MM.1S (cell line): Measurements from ENCODE around the gene RPSA.
A peak's percentile ranks its signal among the peaks of the same experiment; 100 is the strongest.

Experiments used
- DNase-seq: peaks from one replicate; pipeline ENCODE4 v3.0.0-alpha.2; 2015
- H2AFZ ChIP-seq: fragments of 300-600 bp; sonication (generic); 2 replicates; pipeline ENCODE4 v1.6.0; 2016; ENCODE audit warnings: antibody characterized with exemption, low read length
- H3F3A ChIP-seq: fragments of 300-600 bp; sonication (generic); 2 replicates; pipeline ENCODE4 v1.6.1; 2016; ENCODE audit warnings: mild to moderate bottlenecking, antibody characterized with exemption, low read length, moderate library complexity, mixed read lengths; ENCODE audit not compliant: insufficient read depth
- H3K27ac ChIP-seq: fragments of 300-600 bp; sonication (generic); 2 replicates; pipeline ENCODE4 v1.5.1; 2016; ENCODE audit warnings: mild to moderate bottlenecking, low read length
- H3K27me3 ChIP-seq: fragments of 300-600 bp; sonication (generic); replicated peaks from 2 replicates; pipeline ENCODE4 v1.6.0; 2016; ENCODE audit warnings: low read length; ENCODE audit not compliant: insufficient read depth
- H3K36me3 ChIP-seq: fragments of 300-600 bp; sonication (generic); replicated peaks from 2 replicates; pipeline ENCODE4 v1.6.1; 2016; ENCODE audit warnings: mild to moderate bottlenecking, low read length, mixed read lengths; ENCODE audit not compliant: insufficient read depth
- H3K4me1 ChIP-seq: fragments of 300-600 bp; sonication (generic); 2 replicates; pipeline ENCODE4 v1.6.1; 2016; ENCODE audit warnings: low read length, mixed read lengths
- H3K4me2 ChIP-seq: fragments of 300-600 bp; sonication (generic); 2 replicates; pipeline ENCODE4 v1.6.0; 2016; ENCODE audit warnings: low read depth, low read length
- H3K4me3 ChIP-seq: fragments of 300-600 bp; sonication (generic); 2 replicates; pipeline ENCODE4 v1.5.1; 2016; ENCODE audit warnings: low read length, mixed read lengths
- H3K79me2 ChIP-seq: fragments of 300-600 bp; sonication (generic); 2 replicates; pipeline ENCODE4 v1.6.1; 2016; ENCODE audit warnings: mixed run types, low read length, mixed read lengths
- H3K9ac ChIP-seq: fragments of 300-600 bp; sonication (generic); 2 replicates; pipeline ENCODE4 v1.6.1; 2016; ENCODE audit warnings: low read length, mixed read lengths
- H3K9me2 ChIP-seq: fragments of 300-600 bp; sonication (generic); replicated peaks from 2 replicates; pipeline ENCODE4 v1.6.1; 2016; ENCODE audit warnings: mild to moderate bottlenecking, low read length, mixed read lengths; ENCODE audit not compliant: insufficient read depth
- H3K9me3 ChIP-seq: fragments of 300-600 bp; sonication (generic); replicated peaks from 2 replicates; pipeline ENCODE4 v1.6.1; 2016; ENCODE audit warnings: mild to moderate bottlenecking, low read length, mixed read lengths; ENCODE audit not compliant: insufficient read depth
- H4K20me1 ChIP-seq: fragments of 300-600 bp; sonication (generic); 2 replicates; pipeline ENCODE4 v1.6.1; 2016; ENCODE audit warnings: mild to moderate bottlenecking, low read length, moderate library complexity, mixed read lengths; ENCODE audit not compliant: insufficient read depth
- CTCF ChIP-seq: fragments of 300-600 bp; sonication (generic); IDR thresholded peaks from 2 replicates; pipeline ENCODE4 v1.5.1; 2016; ENCODE audit warnings: antibody characterized with exemption, low read length, mixed read lengths
- EZH2 ChIP-seq: fragments of 300-600 bp; sonication (generic); optimal IDR thresholded peaks from 2 replicates; pipeline ENCODE3; 2017; ENCODE audit warnings: low read depth, mild to moderate bottlenecking, antibody characterized with exemption, low read length, mixed read lengths
- EZH2phosphoT487 ChIP-seq: fragments of 300-600 bp; sonication (generic); IDR thresholded peaks from 2 replicates; pipeline ENCODE4 v1.6.1; 2018; ENCODE audit warnings: antibody characterized with exemption, low read length

Gene RPSA

GRCh38 chr3:39386318-39386717 is 20.2 kb upstream of the RPSA start:
- Histone ChIP-seq H3K4me3 (no peak overlapping the region), H3K9me3 (no peaks in the 10 kb centered on the region), H4K20me1 (peaks cover 20% of the 10 kb centered on the region)

GRCh38 chr3:39387411-39387975 is 19.0 kb upstream of the RPSA start:
- H2AFZ ChIP-seq, result no peak overlapping the region
- no peak overlapping the region for H3K9ac ChIP-seq
- peaks cover 42% of the 10 kb centered on the region for H3K4me1 ChIP-seq
- H3K4me2 ChIP-seq, result peak overlapping the region; percentile 54
- H4K20me1 ChIP-seq, result peaks cover 20% of the 10 kb centered on the region
- H3K4me3 ChIP-seq, result no peak overlapping the region
- no peaks in the 10 kb centered on the region for H3K9me2 ChIP-seq
- H3K27ac ChIP-seq, result no peak overlapping the region
- peaks cover 22% of the 10 kb centered on the region for H3K36me3 ChIP-seq
- no peaks in the 10 kb centered on the region for H3K27me3 ChIP-seq
- H3K9me3 ChIP-seq, result no peaks in the 10 kb centered on the region
- no peak for TF ChIP-seq CTCF
- TF ChIP-seq EZH2, result no peak
- TF ChIP-seq EZH2phosphoT487, result no peak
- no peak for DNase-seq
- peaks cover 33% of the 10 kb centered on the region for H3F3A ChIP-seq
- peaks cover 77% of the 10 kb centered on the region for H3K79me2 ChIP-seq

More at GRCh38 chr3:39386318-39386717, 20.2 kb upstream of the RPSA start:
- Histone ChIP-seq H3K27ac (no peak overlapping the region), H3K4me1 (peaks cover 44% of the 10 kb centered on the region), H3K27me3 (no peaks in the 10 kb centered on the region), H3F3A (peaks cover 33% of the 10 kb centered on the region), H3K79me2 (peaks cover 71% of the 10 kb centered on the region), H3K9ac (no peak overlapping the region), H3K9me2 (no peaks in the 10 kb centered on the region), H3K4me2 (no peak overlapping the region), H3K36me3 (peaks cover 15% of the 10 kb centered on the region), H2AFZ (no peak overlapping the region)
- no peak for TF ChIP-seq EZH2
- no peak for TF ChIP-seq CTCF
- TF ChIP-seq EZH2phosphoT487, result no peak
- DNase-seq, result no peak

GRCh38 chr3:39388153-39388552 is 18.4 kb upstream of the RPSA start:
- Histone ChIP-seq H3K27ac (peak overlapping the region; percentile 61; the same call in 1 of the 2 replicates), H4K20me1 (peaks cover 20% of the 10 kb centered on the region), H3K4me3 (no peak overlapping the region), H3K9me2 (no peaks in the 10 kb centered on the region), H3K36me3 (peaks cover 24% of the 10 kb centered on the region), H3K4me1 (peaks cover 39% of the 10 kb centered on the region), H2AFZ (no peak overlapping the region), H3K27me3 (no peaks in the 10 kb centered on the region), H3K79me2 (peaks cover 77% of the 10 kb centered on the region), H3F3A (peaks cover 29% of the 10 kb centered on the region), H3K4me2 (peak overlapping the region; percentile 54), H3K9ac (no peak overlapping the region; the same call in 1 of the 2 replicates), H3K9me3 (no peaks in the 10 kb centered on the region)
- TF ChIP-seq EZH2phosphoT487, result no peak
- no peak for TF ChIP-seq EZH2
- no peak for TF ChIP-seq CTCF
- DNase-seq, result no peak
